HEK293T (cell line): ENCODE measurements around the gene SEMA5A.

Experiments
- CTCF ChIA-PET: fragments of 350-600 bp; formaldehyde crosslinking; extraction: SDS; loops from one replicate; lab custom pipeline; 2021; ENCODE audit warnings: antibody characterized with exemption, inconsistent platforms; lab: Yijun Ruan, JAX
- POLR2A ChIA-PET: fragments of 350-600 bp; formaldehyde crosslinking; extraction: SDS; loops from one replicate; lab custom pipeline; 2020; ENCODE audit warnings: antibody characterized with exemption, inconsistent platforms; lab: Yijun Ruan, JAX
- DNase-seq: peaks from one replicate; pipeline ENCODE4 v3.0.0; 2012; ENCODE audit warnings: mixed read lengths; ENCODE audit errors: extremely low spot score
- ARNT ChIP-seq: fragments of 450-650 bp; IDR thresholded peaks from 2 replicates; pipeline ENCODE4 v1.6.1; 2017; ENCODE audit warnings: mild to moderate bottlenecking
- BHLHE40 ChIP-seq: fragments of 450-650 bp; IDR thresholded peaks from 2 replicates; pipeline ENCODE4 v1.6.1; 2016; ENCODE audit warnings: mild to moderate bottlenecking, moderate library complexity, borderline replicate concordance
- CTBP1 ChIP-seq: fragments of 450-650 bp; IDR thresholded peaks from 2 replicates; pipeline ENCODE4 v1.6.1; 2016; ENCODE audit warnings: borderline replicate concordance
- ELF4 ChIP-seq: fragments of 450-650 bp; IDR thresholded peaks from 2 replicates; pipeline ENCODE4 v1.6.1; 2017; ENCODE audit warnings: antibody characterized with exemption
- FOXA1 ChIP-seq: fragments of 450-650 bp; IDR thresholded peaks from 2 replicates; pipeline ENCODE4 v1.6.1; 2016; ENCODE audit warnings: mild to moderate bottlenecking
- FOXK2 ChIP-seq: fragments of 450-650 bp; IDR thresholded peaks from 2 replicates; pipeline ENCODE4 v1.6.1; 2016; ENCODE audit warnings: mild to moderate bottlenecking
- FOXM1 ChIP-seq: fragments of 450-650 bp; IDR thresholded peaks from 2 replicates; pipeline ENCODE4 v1.6.1; 2017; ENCODE audit warnings: mild to moderate bottlenecking, borderline replicate concordance
- HDGF ChIP-seq: fragments of 450-650 bp; IDR thresholded peaks from 2 replicates; pipeline ENCODE4 v1.6.1; 2017; ENCODE audit warnings: antibody characterized with exemption, borderline replicate concordance
- L3MBTL2 ChIP-seq: fragments of 450-650 bp; conservative IDR thresholded peaks from 2 replicates; pipeline ENCODE4 v1.6.1; 2016; ENCODE audit warnings: mild to moderate bottlenecking
- LEF1 ChIP-seq: fragments of 450-650 bp; IDR thresholded peaks from 2 replicates; pipeline ENCODE4 v1.6.1; 2017; ENCODE audit warnings: mild to moderate bottlenecking, borderline replicate concordance
- NFRKB ChIP-seq: fragments of 450-650 bp; IDR thresholded peaks from 2 replicates; pipeline ENCODE4 v1.6.1; 2016; ENCODE audit warnings: mild to moderate bottlenecking, moderate library complexity
- PKNOX1 ChIP-seq: fragments of 450-650 bp; IDR thresholded peaks from 2 replicates; pipeline ENCODE4 v1.6.1; 2016
- SP1 ChIP-seq: fragments of 450-650 bp; IDR thresholded peaks from 2 replicates; pipeline ENCODE4 v1.6.1; 2017
- SUZ12 ChIP-seq: fragments of 450-650 bp; IDR thresholded peaks from 2 replicates; pipeline ENCODE4 v1.6.1; 2016; ENCODE audit warnings: mild to moderate bottlenecking
- TARDBP ChIP-seq: fragments of 450-650 bp; IDR thresholded peaks from 2 replicates; pipeline ENCODE4 v1.6.1; 2016
- ZNF384 ChIP-seq: fragments of 450-650 bp; IDR thresholded peaks from 2 replicates; pipeline ENCODE4 v1.6.1; 2016

The SEMA5A gene

DNA sequence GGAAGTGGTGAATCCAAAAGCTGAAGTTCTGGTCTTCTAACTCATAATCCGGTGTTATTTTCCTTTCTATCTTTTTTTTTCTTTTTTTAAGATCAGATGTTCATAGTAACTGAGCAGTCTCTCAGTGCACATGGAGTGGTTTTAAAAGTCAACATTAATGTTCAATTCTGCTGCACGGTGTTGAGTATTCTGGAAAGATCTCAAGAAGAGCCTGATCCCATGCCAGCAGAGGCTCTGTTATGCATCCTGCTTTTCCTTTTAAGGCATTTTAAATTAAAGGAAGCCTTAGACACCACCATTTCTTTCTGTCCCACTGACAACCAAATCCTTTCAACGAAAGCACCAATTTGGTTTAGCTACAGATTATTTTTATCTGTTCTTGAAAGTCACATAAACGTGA, 33.4 kb downstream of the SEMA5A start:
- POLR2A ChIA-PET = no interaction called here
- CTCF ChIA-PET = no interaction called here
- TF ChIP-seq ZNF384 = no peak
- TF ChIP-seq ARNT = no peak
- no peak for DNase-seq

- no peak for DNase-seq
- TF ChIP-seq ZNF384 (no peak), BHLHE40 (no peak), NFRKB (no peak), FOXK2 (no peak), HDGF (no peak)
- ChIA-PET CTCF (no interaction called here), POLR2A (no interaction called here)
Measured at GRCh38 chr5:9507974-9508373, 37.9 kb downstream of the SEMA5A start.

DNA sequence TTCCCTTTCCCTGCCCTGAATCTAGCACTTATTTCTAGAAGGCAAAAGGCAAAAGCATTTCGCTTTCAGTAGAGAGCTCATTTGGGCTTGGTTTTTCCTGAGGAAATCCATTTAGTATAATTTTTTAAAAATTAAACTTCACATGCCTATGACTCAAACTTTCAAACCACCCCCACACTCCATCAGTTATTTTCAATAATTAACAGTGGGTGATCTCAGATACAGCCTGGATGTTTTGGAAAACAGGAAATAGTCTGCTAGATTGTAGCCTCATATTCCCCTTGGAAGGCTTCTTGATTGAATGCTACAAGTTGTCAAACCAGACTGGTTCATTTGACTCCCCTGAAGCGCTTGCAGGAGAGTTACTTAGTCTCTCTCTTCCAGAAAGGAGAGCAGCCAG, 40.6 kb downstream of the SEMA5A start:
- POLR2A ChIA-PET = interaction anchor here (0.6 kb wide), 1 partner anchor 111 kb away, joined by 3 read pairs; no protein-coding TSS in a partner anchor
- DNase-seq = no peak
- CTCF ChIA-PET = no interaction called here
- TF ChIP-seq SUZ12 (no peak), FOXA1 (no peak), NFRKB (no peak), SP1 (no peak), TARDBP (no peak), FOXM1 (no peak), CTBP1 (no peak), HDGF (no peak), ZNF384 (no peak), BHLHE40 (no peak), ELF4 (no peak), ARNT (no peak), FOXK2 (no peak), LEF1 (no peak), L3MBTL2 (no peak), PKNOX1 (no peak)

DNA sequence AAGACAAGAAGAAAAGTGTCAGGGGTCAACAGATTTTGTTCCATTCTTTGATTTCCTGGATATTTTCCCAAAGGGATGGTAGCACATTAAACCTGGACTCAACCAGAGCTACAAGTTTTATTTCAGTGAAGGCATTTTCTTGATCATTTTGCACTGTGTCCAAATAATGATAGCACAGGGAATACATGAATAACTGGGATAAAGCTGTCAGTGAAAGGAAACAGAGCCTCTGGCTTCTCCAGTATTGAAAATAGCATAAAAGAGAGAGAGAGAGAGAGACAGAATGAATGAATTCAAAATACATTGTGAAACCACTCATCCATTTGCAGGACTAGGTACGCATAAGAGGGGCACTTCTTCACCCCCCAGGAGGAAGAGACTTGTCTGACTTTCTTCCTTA, 43.0 kb downstream of the SEMA5A start:
- TF ChIP-seq HDGF = no peak
- no peak for TF ChIP-seq CTBP1
- no peak for TF ChIP-seq FOXK2
- TF ChIP-seq LEF1 = no peak
- TF ChIP-seq L3MBTL2 = no peak
- no peak for TF ChIP-seq PKNOX1
- no peak for TF ChIP-seq ZNF384
- no peak for TF ChIP-seq ARNT
- no peak for DNase-seq
- ChIA-PET POLR2A (no interaction called here), CTCF (interaction anchor here (0.6 kb wide), 1 partner anchor 1100 kb away, joined by 3 read pairs; no protein-coding TSS in a partner anchor)

GRCh38 chr5:9502050-9502834, 43.6 kb downstream of the SEMA5A start:
- TF ChIP-seq FOXA1 (no peak), SP1 (no peak), PKNOX1 (no peak), CTBP1 (no peak), HDGF (no peak), LEF1 (no peak), BHLHE40 (no peak), SUZ12 (no peak)
- CTCF ChIA-PET = interaction anchor here (0.6 kb wide), 1 partner anchor 1100 kb away, joined by 3 read pairs; no protein-coding TSS in a partner anchor
- POLR2A ChIA-PET = no interaction called here
- DNase-seq = no peak

DNA sequence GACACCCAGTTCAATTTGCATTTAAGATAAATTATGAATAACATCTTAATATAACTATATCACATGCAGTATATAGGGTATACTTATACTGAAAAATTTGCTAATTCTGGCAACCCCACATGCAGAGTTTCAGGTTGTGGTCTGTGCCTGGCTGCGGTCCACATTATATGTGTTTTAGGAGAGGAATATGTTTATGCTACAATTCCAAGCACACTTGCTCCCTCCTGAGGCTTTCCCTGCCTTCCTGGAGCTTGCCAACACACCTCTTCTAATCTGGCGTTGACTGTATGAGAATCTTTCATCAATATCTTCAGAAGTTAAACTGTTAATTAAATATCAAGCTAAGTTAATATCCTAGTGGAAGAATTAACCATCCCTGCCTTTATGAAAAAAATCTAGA, 45.2 kb downstream of the SEMA5A start:
- POLR2A ChIA-PET = no interaction called here
- CTCF ChIA-PET = interaction anchor here (0.6 kb wide), 1 partner anchor 81 kb away, joined by 3 read pairs; no protein-coding TSS in a partner anchor
- DNase-seq = no peak
- TF ChIP-seq FOXM1 (no peak), HDGF (no peak), CTBP1 (no peak), PKNOX1 (no peak), NFRKB (no peak), SP1 (no peak), SUZ12 (no peak), ELF4 (no peak), L3MBTL2 (no peak), BHLHE40 (no peak), LEF1 (no peak), FOXK2 (no peak), ZNF384 (no peak), FOXA1 (no peak), TARDBP (no peak), ARNT (no peak)
